ENCODE results near the gene SORD.
"Not testable (repeated sequence)": the region's sequence is repeated elsewhere in the genome, so short reads cannot be mapped to it uniquely, and the experiment has no call there.

SORD gene

GRCh38 chr15:45062301-45062700, 39.3 kb downstream of the SORD start:
- not testable (repeated sequence) for DNase-seq (ENCODE audit: low read depth, low spot score)

GRCh38 chr15:45064386-45064785, 41.4 kb downstream of the SORD start:
- DNase-seq (ENCODE audit: low read depth, low spot score) = no peak

- not testable (repeated sequence) for DNase-seq (ENCODE audit: low read depth, low spot score)
Observed at GRCh38 chr15:45069942-45070360, 47.0 kb downstream of the SORD start.

- DNase-seq (ENCODE audit: low read depth, low spot score) = not testable (repeated sequence)
Observed at GRCh38 chr15:45073602-45074001, 50.6 kb downstream of the SORD start.

GRCh38 chr15:45075440-45076320, 52.7 kb downstream of the SORD start:
- not testable (repeated sequence) for DNase-seq (ENCODE audit: low read depth, low spot score)

GRCh38 chr15:45077391-45077790, 54.4 kb downstream of the SORD start:
- not testable (repeated sequence) for DNase-seq (ENCODE audit: low read depth, low spot score)

- DNase-seq (ENCODE audit: low read depth, low spot score) = not testable (repeated sequence)
Observed at GRCh38 chr15:45079201-45079600, 56.2 kb downstream of the SORD start.

GRCh38 chr15:45079628-45080246, 56.7 kb downstream of the SORD start:
- not testable (repeated sequence) for DNase-seq (ENCODE audit: low read depth, low spot score)

- DNase-seq (ENCODE audit: low read depth, low spot score) = not testable (repeated sequence)
Observed at GRCh38 chr15:45080593-45080992, 57.6 kb downstream of the SORD start.

- DNase-seq (ENCODE audit: low read depth, low spot score) = not testable (repeated sequence)
Observed at GRCh38 chr15:45082412-45082811, 59.4 kb downstream of the SORD start.

GRCh38 chr15:45083223-45083622, 60.2 kb downstream of the SORD start:
- DNase-seq (ENCODE audit: low read depth, low spot score) = no peak

- no peak for DNase-seq (ENCODE audit: low read depth, low spot score)
Observed at GRCh38 chr15:45084163-45084562, 61.2 kb downstream of the SORD start.

- no peak for DNase-seq (ENCODE audit: low read depth, low spot score)
Observed at GRCh38 chr15:45087513-45087912, 64.5 kb downstream of the SORD start.

GRCh38 chr15:45088801-45089711, 66.1 kb downstream of the SORD start:
- DNase-seq (ENCODE audit: low read depth, low spot score) = no peak

GRCh38 chr15:45089712-45090373, 66.8 kb downstream of the SORD start:
- no peak for DNase-seq (ENCODE audit: low read depth, low spot score)

GRCh38 chr15:45091161-45091560, 68.2 kb downstream of the SORD start:
- DNase-seq (ENCODE audit: low read depth, low spot score) = no peak

GRCh38 chr15:45091576-45091975, 68.6 kb downstream of the SORD start:
- DNase-seq (ENCODE audit: low read depth, low spot score) = no peak

- DNase-seq (ENCODE audit: low read depth, low spot score) = no peak
Observed at GRCh38 chr15:45093013-45093412, 70.0 kb downstream of the SORD start.

- no peak for DNase-seq (ENCODE audit: low read depth, low spot score)
Observed at GRCh38 chr15:45093622-45094357, 70.8 kb downstream of the SORD start.

GRCh38 chr15:45094358-45094730, 71.3 kb downstream of the SORD start:
- DNase-seq (ENCODE audit: low read depth, low spot score) = no peak

GRCh38 chr15:45095661-45096060, 72.7 kb downstream of the SORD start:
- no peak for DNase-seq (ENCODE audit: low read depth, low spot score)

Measured in brain pericyte (primary cell).